Memory B cell (primary cell): Measurements from ENCODE around the gene MALAT1.
"Not testable (repeated sequence)": the region's sequence is repeated elsewhere in the genome, so short reads cannot be mapped to it uniquely, and the experiment has no call there.

Experiments
- ATAC-seq: fragments of 150-1000 bp; cut with Tn5 transposase; 2 replicates; pipeline ENCODE4 v1.10.0; 2021; ENCODE audit warnings: low read depth, mild to moderate bottlenecking, moderate library complexity
- DNase-seq, 2 donors: peaks; one replicate each; pipeline ENCODE4 v3.0.0; 2022; ENCODE audit warnings: low spot score in 2 of 2
- H3K27ac Mint-ChIP-seq: one replicate; pipeline ENCODE4 v1.8.0; 2022; ENCODE audit warnings: mild to moderate bottlenecking, moderate library complexity, mixed read lengths
- H3K27me3 Mint-ChIP-seq: one replicate; pipeline ENCODE4 v1.8.0; 2022; ENCODE audit warnings: mixed read lengths
- H3K36me3 Mint-ChIP-seq: one replicate; pipeline ENCODE4 v1.8.0; 2022; ENCODE audit warnings: mild to moderate bottlenecking, mixed read lengths
- H3K4me1 Mint-ChIP-seq: one replicate; pipeline ENCODE4 v1.8.0; 2022; ENCODE audit warnings: mixed read lengths
- H3K4me3 Mint-ChIP-seq: one replicate; pipeline ENCODE4 v1.8.0; 2022; ENCODE audit warnings: mild to moderate bottlenecking, moderate library complexity, mixed read lengths
- H3K9me3 Mint-ChIP-seq: one replicate; pipeline ENCODE4 v1.8.0; 2022; ENCODE audit warnings: mixed read lengths

MALAT1 gene

DNA sequence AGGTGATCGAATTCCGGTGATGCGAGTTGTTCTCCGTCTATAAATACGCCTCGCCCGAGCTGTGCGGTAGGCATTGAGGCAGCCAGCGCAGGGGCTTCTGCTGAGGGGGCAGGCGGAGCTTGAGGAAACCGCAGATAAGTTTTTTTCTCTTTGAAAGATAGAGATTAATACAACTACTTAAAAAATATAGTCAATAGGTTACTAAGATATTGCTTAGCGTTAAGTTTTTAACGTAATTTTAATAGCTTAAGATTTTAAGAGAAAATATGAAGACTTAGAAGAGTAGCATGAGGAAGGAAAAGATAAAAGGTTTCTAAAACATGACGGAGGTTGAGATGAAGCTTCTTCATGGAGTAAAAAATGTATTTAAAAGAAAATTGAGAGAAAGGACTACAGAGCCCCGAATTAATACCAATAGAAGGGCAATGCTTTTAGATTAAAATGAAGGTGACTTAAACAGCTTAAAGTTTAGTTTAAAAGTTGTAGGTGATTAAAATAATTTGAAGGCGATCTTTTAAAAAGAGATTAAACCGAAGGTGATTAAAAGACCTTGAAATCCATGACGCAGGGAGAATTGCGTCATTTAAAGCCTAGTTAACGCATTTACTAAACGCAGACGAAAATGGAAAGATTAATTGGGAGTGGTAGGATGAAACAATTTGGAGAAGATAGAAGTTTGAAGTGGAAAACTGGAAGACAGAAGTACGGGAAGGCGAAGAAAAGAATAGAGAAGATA is at the start of gene MALAT1:
Gene MALAT1, plus strand, starts transcription at position 69 of the 736 bp plus-strand sequence.
- peak; percentile 12 for ATAC-seq
- H3K9me3 Mint-ChIP-seq, result no peaks in the 10 kb centered on the region
- H3K4me3 Mint-ChIP-seq, result no peak within 1 kb of the TSS
- H3K36me3 Mint-ChIP-seq, result peaks cover 8% of the 10 kb centered on the region
- H3K27me3 Mint-ChIP-seq, result no peaks in the 10 kb centered on the region
- peak; percentile 93 to 97 for DNase-seq
- H3K4me1 Mint-ChIP-seq, result peaks cover 20% of the 10 kb centered on the region
- no peak within 1 kb of the TSS for H3K27ac Mint-ChIP-seq

DNA sequence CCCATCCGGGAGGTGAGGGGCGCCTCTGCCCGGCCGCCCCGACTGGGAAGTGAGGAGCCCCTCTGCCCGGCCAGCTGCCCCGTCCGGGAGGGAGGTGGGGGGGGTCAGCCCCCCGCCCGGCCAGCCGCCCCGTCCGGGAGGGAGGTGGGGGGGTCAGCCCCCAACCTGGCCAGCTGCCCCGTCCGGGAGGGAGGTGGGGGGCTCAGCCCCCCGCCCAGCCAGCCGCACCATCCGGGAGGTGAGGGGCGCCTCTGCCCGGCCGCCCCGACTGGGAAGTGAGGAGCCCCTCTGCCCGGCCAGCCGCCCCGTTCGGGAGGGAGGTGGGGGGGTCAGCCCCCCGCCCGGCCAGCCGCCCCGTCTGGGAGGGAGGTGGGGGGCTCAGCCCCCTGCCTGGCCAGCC is 47.5 kb upstream of the MALAT1 start:
- peaks cover 13% of the 10 kb centered on the region for H3K4me1 Mint-ChIP-seq
- H3K36me3 Mint-ChIP-seq, H3K9me3 Mint-ChIP-seq, DNase-seq, H3K4me3 Mint-ChIP-seq, H3K27me3 Mint-ChIP-seq, ATAC-seq, H3K27ac Mint-ChIP-seq: not testable (repeated sequence)

DNA sequence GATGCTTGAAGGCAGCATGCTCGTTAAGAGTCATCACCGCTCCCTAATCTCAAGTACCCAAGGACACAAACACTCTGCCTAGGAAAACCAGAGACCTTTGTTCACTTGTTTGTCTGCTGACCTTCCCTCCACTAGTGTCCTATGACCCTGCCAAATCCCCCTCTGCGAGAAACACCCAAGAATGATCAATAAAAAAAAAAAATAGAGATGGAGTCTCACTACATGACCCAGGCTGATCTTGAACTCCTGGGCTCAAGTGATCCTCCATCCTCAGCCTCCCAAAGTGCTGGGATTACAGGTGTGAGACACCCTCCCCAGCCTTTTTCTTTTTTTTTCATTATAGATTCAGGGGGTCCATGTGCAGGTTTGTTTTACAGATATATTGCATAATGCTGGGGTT is 46.6 kb upstream of the MALAT1 start:
- H3K27ac Mint-ChIP-seq, ATAC-seq, DNase-seq, H3K9me3 Mint-ChIP-seq, H3K4me3 Mint-ChIP-seq, H3K36me3 Mint-ChIP-seq, H3K27me3 Mint-ChIP-seq: not testable (repeated sequence)
- H3K4me1 Mint-ChIP-seq, result peaks cover 14% of the 10 kb centered on the region

DNA sequence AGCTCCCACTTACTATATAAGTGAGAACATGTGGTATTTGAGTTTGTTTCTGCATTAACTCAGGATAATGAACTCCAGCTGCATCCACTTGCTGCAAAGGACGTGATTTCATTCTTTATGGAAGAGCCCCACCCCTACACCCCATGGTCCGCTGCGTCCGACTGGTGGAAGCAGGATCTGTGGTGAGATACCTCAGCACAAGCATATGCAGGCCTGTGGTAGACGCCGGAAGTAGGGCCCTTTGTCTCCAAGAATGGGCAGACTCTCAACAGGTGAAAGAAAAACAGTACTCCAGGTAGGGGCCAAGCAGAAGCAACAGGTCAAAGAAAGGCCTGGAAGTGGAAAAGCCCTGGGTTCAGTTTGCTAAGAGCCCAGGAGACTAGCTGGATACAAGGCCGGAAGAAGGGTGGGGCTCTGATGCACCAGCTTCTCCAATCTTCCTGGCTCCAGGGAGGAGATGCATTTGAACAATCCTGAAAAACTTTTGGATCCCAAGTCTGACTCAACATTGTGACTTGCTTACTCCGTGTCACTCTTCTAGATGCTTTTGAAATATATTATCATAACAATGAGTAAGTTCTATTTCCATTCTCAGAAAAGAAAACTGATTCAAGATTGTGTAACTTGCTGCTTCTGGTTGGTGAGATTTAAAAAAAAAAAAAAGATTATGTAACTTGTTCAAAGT is 45.9 kb upstream of the MALAT1 start:
- no peak overlapping the region for H3K4me3 Mint-ChIP-seq
- DNase-seq, result no peak
- no peak for ATAC-seq
- no peaks in the 10 kb centered on the region for H3K9me3 Mint-ChIP-seq
- H3K27me3 Mint-ChIP-seq, result no peaks in the 10 kb centered on the region
- peaks cover 16% of the 10 kb centered on the region for H3K4me1 Mint-ChIP-seq
- no peak overlapping the region for H3K27ac Mint-ChIP-seq
- H3K36me3 Mint-ChIP-seq, result peaks cover 2% of the 10 kb centered on the region

DNA sequence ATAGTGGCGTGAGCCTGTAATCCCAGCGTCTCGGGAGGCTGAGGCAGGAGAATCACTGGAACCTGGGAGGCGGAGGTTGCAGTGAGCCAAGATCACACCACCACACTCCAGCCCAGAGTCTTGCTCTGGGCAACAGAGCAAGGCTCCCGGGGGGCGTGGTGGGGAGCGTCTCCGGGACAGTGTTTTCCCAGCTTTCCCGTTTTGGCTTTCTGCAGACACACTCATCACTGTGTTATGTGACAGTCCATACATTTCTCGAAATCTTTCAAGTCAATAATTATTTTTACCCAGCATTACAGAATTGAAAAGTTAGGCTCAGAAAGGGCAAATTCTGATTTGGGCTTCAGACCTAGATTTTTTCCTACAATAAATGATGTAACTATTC is 44.5 kb upstream of the MALAT1 start:
- peaks cover 16% of the 10 kb centered on the region for H3K4me1 Mint-ChIP-seq
- H3K27ac Mint-ChIP-seq, result peak overlapping the region; percentile 91
- no peaks in the 10 kb centered on the region for H3K9me3 Mint-ChIP-seq
- no peaks in the 10 kb centered on the region for H3K27me3 Mint-ChIP-seq
- peaks cover 2% of the 10 kb centered on the region for H3K36me3 Mint-ChIP-seq
- ATAC-seq (no peak), DNase-seq (no peak)
- peak overlapping the region; percentile 95 for H3K4me3 Mint-ChIP-seq

DNA sequence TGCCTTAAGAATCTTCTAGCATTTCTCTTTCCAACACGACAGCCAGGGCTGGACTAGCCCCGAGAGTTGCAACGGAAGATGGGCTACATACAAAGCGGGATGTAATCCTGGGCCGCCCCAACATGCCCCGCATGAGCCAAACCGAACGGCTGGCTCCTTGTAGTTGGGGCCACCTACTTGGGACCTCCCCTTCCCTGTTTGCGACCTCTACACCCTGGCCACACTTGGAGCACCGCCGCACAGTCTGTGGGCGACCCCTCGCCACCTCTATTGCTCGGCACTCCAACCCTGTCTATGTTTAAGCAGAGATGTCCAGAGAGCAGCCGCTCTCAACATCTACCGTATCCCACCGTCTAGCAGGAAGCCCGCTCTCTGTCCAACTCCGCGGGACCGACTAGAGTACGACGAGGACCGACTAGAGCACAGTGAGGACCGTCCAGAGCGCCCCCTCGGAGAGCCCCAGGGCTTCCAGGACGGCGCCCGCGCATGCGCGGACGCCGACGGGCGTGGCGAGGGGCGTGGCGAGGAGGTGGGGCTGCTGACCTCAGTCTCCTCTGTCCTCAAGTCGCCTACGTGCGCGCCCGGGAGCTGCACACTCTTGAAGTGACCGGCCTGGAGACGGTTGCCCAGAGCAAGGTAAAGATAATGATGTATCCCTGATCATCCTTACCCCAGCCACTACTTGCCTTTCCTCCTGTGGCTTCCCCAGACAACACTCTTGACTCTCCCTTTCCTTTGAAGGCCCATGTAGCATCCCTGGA is 44.0 kb upstream of the MALAT1 start:
- Mint-ChIP-seq H3K27me3 (no peaks in the 10 kb centered on the region), H3K27ac (peak overlapping the region; percentile 91), H3K36me3 (peaks cover 2% of the 10 kb centered on the region), H3K9me3 (no peaks in the 10 kb centered on the region), H3K4me1 (peaks cover 19% of the 10 kb centered on the region), H3K4me3 (peak overlapping the region; percentile 95)
- ATAC-seq (peak; percentile 92), DNase-seq (peak; percentile 71 to 77)

DNA sequence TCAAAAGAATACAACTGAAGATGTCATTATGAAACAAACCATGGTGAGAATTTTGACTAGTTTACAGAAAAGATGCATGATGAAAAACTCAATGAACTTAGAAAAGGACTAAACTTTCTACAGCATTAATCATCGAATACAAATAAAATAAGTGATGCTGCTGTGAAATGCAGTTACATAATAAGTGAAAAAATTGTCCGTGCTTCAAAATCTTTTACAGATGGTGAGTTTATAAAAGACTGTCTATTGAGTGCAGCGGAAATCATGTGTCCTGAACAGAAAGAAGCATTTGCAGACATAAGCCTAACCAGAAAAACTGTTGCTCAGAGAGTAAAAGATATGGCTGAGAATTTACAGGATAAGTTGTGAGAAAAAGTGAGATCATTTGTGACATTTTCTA is 42.4 kb upstream of the MALAT1 start:
- ATAC-seq (no peak), DNase-seq (no peak)
- Mint-ChIP-seq H3K27me3 (no peaks in the 10 kb centered on the region), H3K27ac (peak overlapping the region; percentile 36), H3K36me3 (no peaks in the 10 kb centered on the region), H3K4me1 (peaks cover 19% of the 10 kb centered on the region), H3K4me3 (peak overlapping the region; percentile 73), H3K9me3 (no peaks in the 10 kb centered on the region)

DNA sequence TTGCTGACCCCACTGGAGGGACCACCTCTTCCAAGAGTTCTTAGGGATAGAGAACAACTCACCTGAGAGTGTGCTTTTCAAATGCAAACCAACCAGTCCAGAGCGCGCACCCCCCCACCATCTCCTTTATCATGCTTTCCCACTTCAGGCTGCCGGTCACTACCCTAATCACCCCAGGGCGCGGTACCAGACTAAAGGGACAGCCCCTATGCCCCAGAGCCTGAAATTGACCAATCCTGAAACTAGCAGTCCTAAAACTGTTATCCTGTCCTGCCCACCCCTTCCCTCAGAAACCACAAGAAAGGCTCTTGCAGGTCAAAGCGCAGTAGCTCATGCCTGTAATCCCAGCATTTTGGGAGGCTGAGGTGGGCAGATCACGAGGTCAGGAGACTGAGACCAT is 39.3 kb upstream of the MALAT1 start:
- ATAC-seq (no peak), DNase-seq (no peak)
- no peaks in the 10 kb centered on the region for H3K36me3 Mint-ChIP-seq
- H3K27me3 Mint-ChIP-seq, result no peaks in the 10 kb centered on the region
- H3K4me1 Mint-ChIP-seq, result peaks cover 20% of the 10 kb centered on the region
- no peak overlapping the region for H3K4me3 Mint-ChIP-seq
- no peaks in the 10 kb centered on the region for H3K9me3 Mint-ChIP-seq
- H3K27ac Mint-ChIP-seq, result no peak overlapping the region

DNA sequence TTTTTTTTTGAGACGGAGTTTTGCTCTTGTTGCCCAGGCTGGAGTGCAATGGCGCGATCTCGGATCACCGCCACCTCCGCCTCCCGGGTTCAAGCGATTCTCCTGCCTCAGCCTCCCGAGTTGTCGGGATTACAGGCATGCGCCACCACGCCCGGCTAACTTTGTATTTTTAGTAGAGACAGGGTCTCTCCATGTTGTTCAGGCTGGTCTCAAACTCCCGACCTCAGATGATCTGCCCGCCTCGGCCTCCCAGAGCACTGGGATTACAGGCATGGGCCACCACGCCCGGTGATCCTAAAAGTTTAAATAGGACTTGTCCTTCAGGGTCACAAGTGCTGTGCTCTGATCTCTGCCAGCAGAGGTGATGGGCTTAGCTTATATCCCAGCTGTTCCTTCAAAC is 33.4 kb upstream of the MALAT1 start:
- H3K4me3 Mint-ChIP-seq, H3K9me3 Mint-ChIP-seq, ATAC-seq: not testable (repeated sequence)

DNA sequence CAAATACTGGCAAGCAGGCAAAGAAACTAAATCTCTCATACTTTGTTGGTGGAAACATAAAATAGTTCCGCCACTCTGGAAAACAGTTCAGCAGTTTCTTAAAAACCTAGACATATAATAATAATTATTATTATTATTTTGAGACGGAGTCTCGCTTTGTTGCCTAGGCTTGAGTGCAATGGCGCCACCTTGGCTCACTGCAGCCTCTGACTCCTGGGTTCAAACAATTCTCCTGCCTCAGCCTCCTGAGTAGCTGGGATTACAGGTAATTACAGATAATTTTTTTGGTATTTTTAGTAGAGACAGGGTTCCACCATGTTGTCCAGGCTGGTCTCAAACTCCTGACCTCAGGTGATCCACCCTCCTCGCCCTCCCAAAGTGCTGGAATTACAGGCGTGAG is 31.5 kb upstream of the MALAT1 start:
- not testable (repeated sequence) for H3K27me3 Mint-ChIP-seq, ATAC-seq

More for the DNA sequence above, 33.4 kb upstream of the MALAT1 start:
- peaks cover 14% of the 10 kb centered on the region for H3K4me1 Mint-ChIP-seq
- not testable (repeated sequence) for H3K27ac Mint-ChIP-seq, DNase-seq, H3K36me3 Mint-ChIP-seq, H3K27me3 Mint-ChIP-seq

DNA sequence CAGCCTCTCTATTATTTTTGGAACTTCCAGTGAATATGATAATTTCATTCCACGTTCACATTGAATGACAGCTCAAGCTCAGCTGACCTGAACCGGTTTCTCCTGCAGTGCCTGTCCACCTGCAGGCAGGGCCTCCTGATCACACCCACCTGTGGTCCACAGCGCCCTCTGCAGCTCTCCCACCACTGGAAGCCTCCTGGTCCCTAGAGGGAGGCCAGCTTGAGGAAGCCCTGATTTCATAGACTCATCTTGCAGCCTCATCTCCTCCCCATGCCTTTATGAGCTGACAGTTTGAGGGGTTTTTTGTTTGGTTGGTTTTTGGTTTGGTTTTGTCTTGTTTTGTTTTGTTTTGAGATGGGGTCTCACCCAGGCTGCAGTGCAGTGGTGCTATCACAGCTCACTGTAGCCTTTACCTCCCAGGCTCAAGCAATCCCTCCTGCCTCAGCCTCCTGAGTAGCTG is 29.9 kb upstream of the MALAT1 start:
- H3K36me3 Mint-ChIP-seq, result no peaks in the 10 kb centered on the region
- H3K27me3 Mint-ChIP-seq, result no peaks in the 10 kb centered on the region
- no peak for DNase-seq
- H3K4me3 Mint-ChIP-seq, result no peak overlapping the region
- H3K9me3 Mint-ChIP-seq, result no peaks in the 10 kb centered on the region
- peak overlapping the region; percentile 77 for H3K27ac Mint-ChIP-seq
- ATAC-seq, result no peak
- H3K4me1 Mint-ChIP-seq, result peaks cover 20% of the 10 kb centered on the region

More for the DNA sequence above, 31.5 kb upstream of the MALAT1 start:
- H3K36me3 Mint-ChIP-seq, H3K9me3 Mint-ChIP-seq, H3K27ac Mint-ChIP-seq, H3K4me3 Mint-ChIP-seq, DNase-seq: not testable (repeated sequence)
- H3K4me1 Mint-ChIP-seq, result peaks cover 20% of the 10 kb centered on the region

DNA sequence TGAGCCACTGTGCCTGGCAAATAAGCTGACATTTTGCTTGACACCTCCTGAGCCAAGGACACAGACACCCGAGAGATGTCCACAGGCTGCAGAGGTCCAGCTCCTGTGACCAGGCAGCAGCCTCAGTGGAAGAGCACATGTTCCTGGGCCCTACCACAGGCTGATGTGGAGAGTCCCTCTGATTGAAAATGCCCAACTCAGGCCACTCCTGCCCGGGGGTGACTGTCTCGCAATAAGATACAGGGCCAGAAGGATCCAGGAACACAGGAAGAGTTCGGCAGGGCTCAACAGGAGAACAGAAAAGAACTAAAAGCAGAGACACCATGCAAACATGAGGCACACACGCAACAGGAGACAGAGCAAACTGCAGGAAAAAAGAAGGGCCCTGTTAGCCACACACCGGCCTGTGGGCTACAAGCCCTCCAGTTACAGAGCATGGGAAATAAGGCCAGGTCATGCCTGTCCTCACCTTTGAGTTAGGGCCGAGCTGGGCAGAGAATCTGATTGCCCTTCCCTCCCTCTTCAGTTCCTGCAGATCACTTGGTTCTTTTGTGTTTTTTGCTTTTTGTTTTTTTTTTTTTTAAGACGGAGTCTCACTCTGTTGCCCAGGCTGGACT is 28.3 kb upstream of the MALAT1 start:
- ATAC-seq, result no peak
- Mint-ChIP-seq H3K27me3 (no peaks in the 10 kb centered on the region), H3K27ac (peak overlapping the region; percentile 97)

DNA sequence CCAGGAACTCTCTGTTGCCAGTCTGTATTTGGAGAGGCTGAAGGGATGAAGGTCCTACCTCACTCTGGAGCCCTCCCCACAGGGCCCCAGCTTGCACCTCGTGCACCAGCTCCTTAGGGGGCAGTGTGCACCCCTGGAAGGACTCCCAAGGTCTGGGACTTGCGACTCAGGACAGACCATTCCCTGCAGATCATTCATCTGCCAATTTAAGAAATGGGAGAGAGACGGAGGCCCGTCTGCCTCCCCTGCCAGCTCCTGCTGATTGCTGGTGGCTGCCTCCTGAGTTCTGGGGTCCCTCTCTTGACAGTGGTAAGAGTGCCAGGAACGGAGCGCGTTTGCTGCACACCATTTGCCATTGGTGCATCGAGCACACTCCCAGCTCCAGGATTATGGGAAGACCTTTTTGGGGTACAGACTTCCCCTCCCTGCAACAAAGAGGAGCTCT is 27.4 kb upstream of the MALAT1 start:
- no peak overlapping the region for H3K4me3 Mint-ChIP-seq
- H3K4me1 Mint-ChIP-seq, result peaks cover 18% of the 10 kb centered on the region
- no peaks in the 10 kb centered on the region for H3K9me3 Mint-ChIP-seq
- ATAC-seq (no peak), DNase-seq (no peak)
- H3K27ac Mint-ChIP-seq, result peak overlapping the region; percentile 97
- no peaks in the 10 kb centered on the region for H3K36me3 Mint-ChIP-seq
- H3K27me3 Mint-ChIP-seq, result no peaks in the 10 kb centered on the region

More for the DNA sequence above, 28.3 kb upstream of the MALAT1 start:
- peaks cover 18% of the 10 kb centered on the region for H3K4me1 Mint-ChIP-seq
- DNase-seq, result no peak
- no peaks in the 10 kb centered on the region for H3K9me3 Mint-ChIP-seq
- no peaks in the 10 kb centered on the region for H3K36me3 Mint-ChIP-seq
- no peak overlapping the region for H3K4me3 Mint-ChIP-seq
